Mammary microvascular endothelial cell (primary cell): ENCODE measurements around the gene SCAMP4. TPM values are rescaled to one million over a fixed set of nuclear protein-coding genes. Genes with fewer than 3 reads are reported as not detected.

Experiments
- total RNA-seq: library from RNA; depleted of rRNA; stranded (reverse); fragments of >200 nt; gene quantifications from 2 replicates; pipeline ENCODE4 v1.2.3, GENCODE V29; 2015

SCAMP4 gene, protein sequence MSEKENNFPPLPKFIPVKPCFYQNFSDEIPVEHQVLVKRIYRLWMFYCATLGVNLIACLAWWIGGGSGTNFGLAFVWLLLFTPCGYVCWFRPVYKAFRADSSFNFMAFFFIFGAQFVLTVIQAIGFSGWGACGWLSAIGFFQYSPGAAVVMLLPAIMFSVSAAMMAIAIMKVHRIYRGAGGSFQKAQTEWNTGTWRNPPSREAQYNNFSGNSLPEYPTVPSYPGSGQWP
- total RNA-seq = 86.3 and 103 TPM in 2 replicates

DNA sequence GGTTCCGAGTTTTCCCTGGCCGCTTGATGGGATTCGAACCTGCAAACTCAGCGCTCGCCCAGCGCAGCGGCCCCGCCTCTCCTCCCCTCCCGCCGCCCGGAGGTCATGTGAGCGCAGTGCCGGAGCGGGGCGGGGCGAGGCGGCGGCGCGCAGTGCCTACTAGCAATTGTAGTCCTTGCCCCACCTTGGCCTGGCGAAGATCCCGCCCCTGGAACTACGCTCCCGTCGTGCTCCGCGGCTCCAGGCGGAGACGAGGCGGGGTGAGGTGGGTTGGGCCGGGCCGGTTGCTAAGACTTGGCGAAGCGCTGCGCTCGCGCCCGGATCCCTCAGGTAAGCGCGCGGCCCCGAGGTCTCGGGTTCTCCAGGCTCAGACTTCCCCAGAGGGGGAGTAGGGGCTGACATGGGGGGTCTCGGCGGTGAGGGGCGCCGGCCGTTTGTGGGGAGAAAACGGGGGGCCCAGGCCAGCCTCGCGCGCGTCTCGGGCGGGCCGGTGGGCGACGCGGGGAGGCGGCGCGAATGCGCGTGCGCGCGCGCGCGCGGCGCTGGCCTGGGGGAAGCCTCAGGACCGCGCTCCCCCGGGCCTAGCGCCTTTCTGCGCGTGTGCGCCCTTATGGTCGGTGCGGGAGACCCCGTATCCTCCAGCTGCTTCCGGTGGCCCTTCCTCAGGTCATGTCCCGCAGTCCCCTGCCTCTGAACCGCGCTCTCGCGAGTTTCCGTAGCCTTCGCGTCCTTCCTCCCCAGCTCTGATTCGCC lies at the start of gene SCAMP4, which contains the start of gene ADAT3:
TSS of gene SCAMP4 (plus strand) at position 290 of the 753 bp plus-strand sequence. CDS start 9,621 bp downstream, outside the sequence.
TSS of gene ADAT3 (plus strand) at position 290 of the 753 bp plus-strand sequence. CDS start 6,649 bp downstream, outside the sequence.

DNA sequence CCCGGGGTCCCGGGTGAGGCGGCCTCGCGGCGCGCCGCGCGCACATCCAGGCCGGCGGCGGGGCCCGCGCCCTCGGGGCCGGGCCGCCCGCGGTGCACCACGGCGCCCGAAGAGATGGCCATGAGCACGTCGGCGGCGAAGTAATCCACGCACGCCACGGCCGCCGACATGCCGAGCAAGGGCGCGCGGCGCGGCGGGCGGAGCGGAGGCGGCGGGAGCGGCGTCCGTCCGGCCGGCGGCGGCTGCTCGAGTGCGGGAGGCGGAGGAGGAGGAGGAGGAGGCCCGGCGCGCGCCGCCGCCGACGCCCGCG lies 41.9 kb upstream of the SCAMP4 start, which contains the start of gene KLF16:
TSS of gene KLF16 (minus strand) at position 252 of the 310 bp plus-strand sequence. CDS start at position 170, 82 bp downstream.

DNA sequence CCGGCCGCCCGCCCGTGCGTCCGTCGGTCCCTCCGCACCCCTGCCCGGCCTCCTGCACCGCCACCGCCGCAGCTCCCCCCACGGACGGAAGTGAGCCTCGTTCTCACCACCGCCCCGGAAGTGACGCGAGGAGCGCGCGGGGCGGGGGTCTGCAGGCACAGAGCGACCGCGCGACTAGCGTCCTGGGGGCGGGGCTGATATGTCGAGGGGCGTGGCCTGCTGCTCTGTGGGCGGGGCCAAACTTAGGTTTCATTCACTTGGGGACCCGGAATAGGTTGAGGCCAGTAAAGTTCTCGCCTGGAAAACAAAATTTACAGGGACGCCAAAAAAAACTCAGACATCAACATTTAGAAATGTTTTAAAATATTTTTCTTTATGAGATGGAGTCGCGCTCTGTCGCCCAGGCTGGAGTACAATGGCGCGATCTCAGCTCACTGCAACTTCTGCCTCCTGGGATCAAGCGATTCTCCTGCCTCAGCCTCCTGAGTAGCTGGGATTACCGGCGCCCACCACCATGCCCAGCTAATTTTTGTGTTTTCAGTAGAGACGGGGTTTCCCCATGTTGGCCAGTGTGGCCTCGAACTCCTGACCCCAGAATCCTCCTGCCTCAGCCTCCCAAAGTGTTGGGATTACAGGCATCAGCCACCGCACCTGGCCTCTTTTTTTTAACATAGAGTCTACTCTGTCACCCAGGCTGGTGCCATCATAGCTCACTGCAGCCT lies 19.6 kb upstream of the SCAMP4 start, which contains the start of gene ABHD17A:
TSS of gene ABHD17A (minus strand) at position 99 of the 722 bp plus-strand sequence. CDS start 3,930 bp downstream, outside the sequence.

DNA sequence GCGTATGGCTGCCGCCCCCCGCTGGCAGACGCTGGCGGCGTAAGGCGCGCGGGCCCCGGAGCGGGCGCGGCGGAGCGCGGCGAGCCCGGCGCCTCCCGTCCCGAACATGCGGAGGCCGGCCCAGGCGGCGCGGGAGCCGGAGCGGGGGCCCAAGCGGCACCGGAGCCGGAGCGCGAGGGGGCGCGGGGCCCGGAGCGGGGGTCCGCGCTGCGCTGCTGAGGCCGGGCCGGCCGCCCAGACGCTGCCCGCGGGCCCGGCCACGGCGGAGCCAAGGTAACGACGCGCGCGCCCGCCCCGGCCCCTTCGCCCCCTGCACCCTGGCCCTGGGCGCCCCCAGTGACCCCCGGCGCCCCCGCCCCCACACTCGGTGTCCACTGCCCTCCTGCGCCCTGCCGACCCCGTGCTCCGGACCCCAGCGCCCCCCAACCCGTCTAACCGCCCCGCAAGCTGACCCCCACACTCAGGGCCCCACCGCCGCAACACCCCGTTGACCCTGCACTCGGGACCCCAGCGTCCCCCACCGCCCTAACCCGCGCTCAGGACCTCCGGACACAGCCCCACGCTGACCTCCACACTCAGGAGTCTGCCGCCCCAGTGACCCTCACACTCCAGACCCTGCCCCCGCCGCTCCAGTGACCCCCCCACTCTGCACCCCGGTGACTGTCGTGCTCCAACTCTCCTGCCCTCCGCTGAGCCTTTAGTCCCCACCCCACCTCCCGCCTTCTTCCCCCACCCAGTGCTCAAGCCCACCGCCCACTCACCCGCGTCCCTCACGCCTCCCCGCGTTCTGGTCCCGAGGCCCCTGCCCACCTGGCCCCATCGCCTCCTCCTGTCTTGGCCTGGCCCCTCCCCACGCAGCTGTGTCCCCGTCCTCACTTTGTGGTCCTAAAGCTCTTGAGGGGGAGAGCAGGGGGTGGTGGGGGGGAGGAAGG lies 36.2 kb downstream of the SCAMP4 start, which contains the start of gene CSNK1G2:
TSS of gene CSNK1G2 (plus strand) at position 27 of the 932 bp plus-strand sequence. CDS start 28,601 bp downstream, outside the sequence.

Other genes with a start within 250 kb of the SCAMP4 start
- not detected in 2 replicates for gene ONECUT3, start 151.9 kb upstream of the SCAMP4 start, total RNA-seq
- 0.93 and 2.3 TPM in 2 replicates for gene ATP8B3, start 93.1 kb upstream of the SCAMP4 start, total RNA-seq
- gene REXO1, start 56.9 kb upstream of the SCAMP4 start, total RNA-seq = 12.6 and 14.9 TPM in 2 replicates
- gene KLF16, start 41.8 kb upstream of the SCAMP4 start, total RNA-seq = 15.8 and 17.9 TPM in 2 replicates
- 162 and 184 TPM in 2 replicates for gene ABHD17A, start 19.9 kb upstream of the SCAMP4 start, total RNA-seq
- gene ADAT3, start within 50 bp of the SCAMP4 start, total RNA-seq = 5.5 and 12.1 TPM in 2 replicates
- gene CSNK1G2, start 35.8 kb downstream of the SCAMP4 start, total RNA-seq = 71.2 and 73.0 TPM in 2 replicates
- gene BTBD2, start 110.3 kb downstream of the SCAMP4 start, total RNA-seq = 55.8 and 64.6 TPM in 2 replicates
- 84.6 and 90.2 TPM in 2 replicates for gene MKNK2, start 145.8 kb downstream of the SCAMP4 start, total RNA-seq
- 51.0 and 64.3 TPM in 2 replicates for gene MOB3A, start 190.9 kb downstream of the SCAMP4 start, total RNA-seq
- 0.20 and 0.25 TPM in 2 replicates for gene IZUMO4, start 191.5 kb downstream of the SCAMP4 start, total RNA-seq
- 113 and 121 TPM in 2 replicates for gene AP3D1, start 246.2 kb downstream of the SCAMP4 start, total RNA-seq